Parathyroid adenoma (tissue), 2 donors: ENCODE data around the gene DAAM2.

Source experiments
- H2AFZ ChIP-seq: fragments of 300-600 bp; sonication (generic); one replicate; pipeline ENCODE4 v1.7.0; 2017; ENCODE audit warnings: antibody characterized with exemption, mild to moderate bottlenecking
- H3K27ac ChIP-seq: fragments of 300-600 bp; sonication (generic); one replicate; pipeline ENCODE4 v1.7.0; 2017
- H3K27me3 ChIP-seq: fragments of 300-600 bp; sonication (generic); one replicate; pipeline ENCODE4 v1.7.0; 2017; ENCODE audit warnings: low read length; ENCODE audit not compliant: control insufficient read depth, insufficient read depth
- H3K36me3 ChIP-seq: fragments of 300-600 bp; sonication (generic); one replicate; pipeline ENCODE4 v1.7.0; 2017; ENCODE audit warnings: low read length; ENCODE audit not compliant: control insufficient read depth, insufficient read depth
- H3K4me1 ChIP-seq: fragments of 300-600 bp; sonication (generic); one replicate; pipeline ENCODE4 v1.7.0; 2017; ENCODE audit warnings: control low read depth
- H3K4me2 ChIP-seq: fragments of 300-600 bp; sonication (generic); one replicate; pipeline ENCODE4 v1.7.0; 2017; ENCODE audit warnings: low read length
- H3K4me3 ChIP-seq: fragments of 300-600 bp; sonication (generic); one replicate; pipeline ENCODE4 v1.7.0; 2017; ENCODE audit warnings: low read depth, low read length
- H3K79me2 ChIP-seq: fragments of 300-600 bp; sonication (generic); one replicate; pipeline ENCODE4 v1.7.0; 2017; ENCODE audit warnings: control low read depth
- H3K9ac ChIP-seq: fragments of 300-600 bp; sonication (generic); one replicate; pipeline ENCODE4 v1.7.0; 2017; ENCODE audit warnings: mild to moderate bottlenecking
- H3K9me3 ChIP-seq: fragments of 300-600 bp; sonication (generic); one replicate; pipeline ENCODE4 v1.7.0; 2017; ENCODE audit warnings: low read length; ENCODE audit not compliant: control insufficient read depth
- TF ChIP-seq, protein P1 (sequence below): fragments of 300-600 bp; sonication (generic); IDR thresholded peaks from one replicate; pipeline ENCODE4 v1.7.0; 2017; ENCODE audit warnings: antibody characterized with exemption, mild to moderate bottlenecking
- donor health status: primary hyperparathyroidism.

The DAAM2 gene

DNA sequence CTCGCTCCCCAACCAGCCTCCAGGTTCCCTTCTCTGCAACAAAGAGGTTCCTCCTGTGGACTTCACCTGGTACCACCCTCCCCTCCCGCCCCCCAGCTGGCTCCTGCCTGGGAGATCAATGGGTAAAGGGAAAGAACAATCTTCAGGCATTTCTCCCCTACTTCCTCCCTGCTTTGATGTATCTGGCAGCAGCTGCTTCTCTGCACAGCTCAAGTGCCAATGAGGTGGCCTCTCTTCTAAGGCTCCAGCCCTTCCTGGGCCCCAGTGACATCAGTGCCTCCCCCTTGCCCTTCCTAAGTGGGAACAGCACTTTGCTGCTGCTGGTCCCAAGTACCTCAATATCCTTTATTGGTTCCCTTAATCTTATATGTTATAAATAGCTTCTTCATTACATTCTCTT lies 118.6 kb downstream of the DAAM2 start:
- H3K4me3 ChIP-seq: no peak overlapping the region
- H3K9ac ChIP-seq: no peak overlapping the region
- H3K9me3 ChIP-seq: no peaks in the 10 kb centered on the region
- no peaks in the 10 kb centered on the region for H3K4me1 ChIP-seq
- TF ChIP-seq, protein P1, sequence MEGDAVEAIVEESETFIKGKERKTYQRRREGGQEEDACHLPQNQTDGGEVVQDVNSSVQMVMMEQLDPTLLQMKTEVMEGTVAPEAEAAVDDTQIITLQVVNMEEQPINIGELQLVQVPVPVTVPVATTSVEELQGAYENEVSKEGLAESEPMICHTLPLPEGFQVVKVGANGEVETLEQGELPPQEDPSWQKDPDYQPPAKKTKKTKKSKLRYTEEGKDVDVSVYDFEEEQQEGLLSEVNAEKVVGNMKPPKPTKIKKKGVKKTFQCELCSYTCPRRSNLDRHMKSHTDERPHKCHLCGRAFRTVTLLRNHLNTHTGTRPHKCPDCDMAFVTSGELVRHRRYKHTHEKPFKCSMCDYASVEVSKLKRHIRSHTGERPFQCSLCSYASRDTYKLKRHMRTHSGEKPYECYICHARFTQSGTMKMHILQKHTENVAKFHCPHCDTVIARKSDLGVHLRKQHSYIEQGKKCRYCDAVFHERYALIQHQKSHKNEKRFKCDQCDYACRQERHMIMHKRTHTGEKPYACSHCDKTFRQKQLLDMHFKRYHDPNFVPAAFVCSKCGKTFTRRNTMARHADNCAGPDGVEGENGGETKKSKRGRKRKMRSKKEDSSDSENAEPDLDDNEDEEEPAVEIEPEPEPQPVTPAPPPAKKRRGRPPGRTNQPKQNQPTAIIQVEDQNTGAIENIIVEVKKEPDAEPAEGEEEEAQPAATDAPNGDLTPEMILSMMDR: no peak
- no peaks in the 10 kb centered on the region for H3K27me3 ChIP-seq
- H3K79me2 ChIP-seq: no peaks in the 10 kb centered on the region
- H3K4me2 ChIP-seq: no peak overlapping the region
- H2AFZ ChIP-seq: no peak overlapping the region
- H3K27ac ChIP-seq: no peak overlapping the region
- no peaks in the 10 kb centered on the region for H3K36me3 ChIP-seq

DNA sequence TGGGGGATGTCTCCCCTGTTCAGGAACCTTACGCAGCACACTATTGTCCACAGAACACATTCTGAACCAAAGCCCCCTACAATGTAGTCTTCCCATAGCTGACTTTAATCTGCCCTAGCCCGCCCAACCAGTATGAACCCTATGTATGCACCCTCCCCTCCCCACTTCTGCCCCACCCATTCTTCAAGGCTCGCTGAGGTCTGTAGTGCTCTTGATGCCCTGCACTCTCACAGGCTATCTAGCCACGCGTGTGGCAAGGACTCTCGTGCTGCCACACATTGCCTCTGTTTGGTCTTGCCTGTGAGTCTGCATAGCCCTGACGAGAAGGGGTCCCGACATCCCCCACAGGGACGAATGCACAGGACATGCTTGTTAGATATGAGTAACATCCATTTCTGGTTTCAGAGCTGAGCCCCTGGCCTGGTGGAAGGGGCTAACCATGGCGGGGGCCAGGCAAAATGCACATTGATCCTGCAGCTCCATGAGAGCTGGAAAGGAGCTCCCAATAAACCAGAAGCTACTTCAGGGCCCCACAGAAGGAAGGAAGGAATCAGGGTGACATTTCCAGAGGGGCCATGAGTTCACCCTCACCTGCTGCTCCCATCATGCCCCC lies 119.4 kb downstream of the DAAM2 start:
- TF ChIP-seq, protein P1: no peak
- Histone ChIP-seq H3K4me3 (no peak overlapping the region), H3K4me1 (no peaks in the 10 kb centered on the region), H3K79me2 (no peaks in the 10 kb centered on the region), H3K4me2 (no peak overlapping the region), H3K9me3 (no peaks in the 10 kb centered on the region), H3K27ac (no peak overlapping the region), H3K9ac (no peak overlapping the region), H2AFZ (no peak overlapping the region), H3K27me3 (no peaks in the 10 kb centered on the region), H3K36me3 (no peaks in the 10 kb centered on the region)

DNA sequence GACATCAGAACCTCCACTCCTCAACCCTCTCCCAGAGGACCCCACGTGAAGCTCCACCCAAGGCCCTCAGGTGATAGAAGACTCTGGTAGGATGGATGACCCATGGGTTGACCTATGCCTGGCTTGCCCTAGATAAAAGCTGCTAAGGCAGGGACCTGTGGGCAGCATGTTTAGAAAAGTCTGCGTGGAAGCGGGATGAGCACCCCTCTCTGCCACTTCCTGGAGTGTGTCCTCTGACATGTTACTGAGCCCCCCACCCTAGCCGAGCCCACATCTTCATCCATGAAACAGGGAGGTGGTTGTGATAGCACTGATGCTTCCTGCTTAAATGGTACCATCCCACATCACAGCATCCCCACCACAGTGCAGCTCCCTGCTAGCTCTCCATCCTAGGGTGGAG lies 120.3 kb downstream of the DAAM2 start:
- no peaks in the 10 kb centered on the region for H3K79me2 ChIP-seq
- H3K27me3 ChIP-seq: no peaks in the 10 kb centered on the region
- H3K9me3 ChIP-seq: no peaks in the 10 kb centered on the region
- H3K4me3 ChIP-seq: no peak overlapping the region
- H3K27ac ChIP-seq: no peak overlapping the region
- no peak overlapping the region for H2AFZ ChIP-seq
- no peaks in the 10 kb centered on the region for H3K4me1 ChIP-seq
- H3K9ac ChIP-seq: no peak overlapping the region
- no peaks in the 10 kb centered on the region for H3K36me3 ChIP-seq
- TF ChIP-seq, protein P1: no peak
- H3K4me2 ChIP-seq: no peak overlapping the region

DNA sequence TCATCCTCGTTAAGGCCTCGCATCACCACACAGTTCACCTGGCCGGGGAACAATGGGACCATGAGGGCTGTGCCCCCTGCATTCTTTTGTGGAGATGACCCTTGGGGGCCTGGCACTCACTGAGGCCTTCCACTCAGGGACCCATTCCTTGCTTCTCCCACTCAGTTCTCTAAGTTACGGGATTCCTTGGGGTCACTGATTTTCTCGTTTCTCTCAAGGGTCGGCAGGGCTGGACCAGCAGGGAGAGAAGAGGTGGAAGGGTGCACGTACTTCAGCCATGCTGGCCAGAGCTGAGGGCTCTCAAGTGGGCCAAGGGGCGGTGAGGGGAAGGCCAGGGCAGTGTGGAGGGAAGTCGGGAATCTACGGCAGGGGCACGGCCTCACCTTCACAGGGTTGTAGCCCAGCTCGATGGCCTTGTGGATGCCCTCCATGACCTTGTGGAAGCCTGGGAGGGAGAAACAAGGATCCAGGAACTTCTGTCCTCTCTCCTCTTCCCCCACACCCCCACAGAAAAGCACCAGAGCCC lies 121.3 kb downstream of the DAAM2 start:
- no peaks in the 10 kb centered on the region for H3K36me3 ChIP-seq
- H3K9ac ChIP-seq: no peak overlapping the region
- no peak overlapping the region for H2AFZ ChIP-seq
- H3K9me3 ChIP-seq: no peaks in the 10 kb centered on the region
- H3K79me2 ChIP-seq: no peaks in the 10 kb centered on the region
- no peaks in the 10 kb centered on the region for H3K27me3 ChIP-seq
- H3K27ac ChIP-seq: no peak overlapping the region
- H3K4me3 ChIP-seq: no peak overlapping the region
- TF ChIP-seq, protein P1: no peak
- H3K4me1 ChIP-seq: no peaks in the 10 kb centered on the region
- H3K4me2 ChIP-seq: no peak overlapping the region

DNA sequence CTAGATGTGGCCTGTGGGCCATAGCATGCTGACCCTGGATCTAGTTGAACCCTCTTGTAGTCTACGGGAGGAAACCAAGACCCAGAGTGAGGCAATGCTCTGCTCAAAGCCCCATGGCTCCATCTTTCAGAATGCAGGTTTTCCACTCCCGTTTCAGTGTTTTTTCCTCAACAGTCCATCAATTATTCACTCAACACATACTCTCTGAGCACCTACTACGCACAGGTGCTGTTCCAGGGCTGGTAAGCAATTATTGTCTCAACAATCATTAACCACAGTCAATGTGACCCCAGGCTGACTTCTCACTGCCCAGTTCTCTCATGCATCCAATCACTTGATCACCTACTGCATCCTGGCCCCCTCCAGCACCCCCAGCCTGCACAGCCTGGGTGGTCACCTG lies 122.1 kb downstream of the DAAM2 start:
- Histone ChIP-seq H2AFZ (no peak overlapping the region), H3K9ac (no peak overlapping the region), H3K27me3 (no peaks in the 10 kb centered on the region), H3K4me2 (no peak overlapping the region), H3K9me3 (no peaks in the 10 kb centered on the region), H3K4me1 (no peaks in the 10 kb centered on the region), H3K36me3 (no peaks in the 10 kb centered on the region), H3K27ac (no peak overlapping the region), H3K4me3 (no peak overlapping the region), H3K79me2 (no peaks in the 10 kb centered on the region)
- TF ChIP-seq, protein P1: no peak
